Mammary epithelial cell (primary cell): Measurements from ENCODE around the gene SORCS3.

Experiments used
- CTCF ChIP-seq, 2 donors: IDR thresholded peaks in 1 of 2; conservative IDR thresholded peaks in 1 of 2; 2 replicates each; pipeline ENCODE4 v1.5.1; 2011 to 2012; ENCODE audit warnings: inconsistent platforms in 2 of 2, low read length in 2 of 2, mild to moderate bottlenecking in 2 of 2, control low read depth in 1 of 2, low read depth in 1 of 2; ENCODE audit not compliant: insufficient read depth in 1 of 2; ENCODE audit errors: extremely low read depth in 1 of 2
- EZH2 ChIP-seq: IDR thresholded peaks from 2 replicates; pipeline ENCODE4 v1.6.1; 2012; ENCODE audit warnings: low read length, inconsistent platforms, borderline replicate concordance

GRCh38 chr10:104895981-104896380, 254.9 kb downstream of the SORCS3 start:
- no peak for TF ChIP-seq CTCF (conservative IDR thresholded peaks at IDR 0.05 in 1 of 2, IDR thresholded peaks at IDR 0.05 in 1 of 2; ENCODE audit: extremely low read depth in 1 of 2, insufficient read depth in 1 of 2, low read depth in 1 of 2, low read length in 2 of 2)
- TF ChIP-seq EZH2 = no peak
